OCI-M2 (cell line): ENCODE results near the gene DAPP1.
"Not testable (repeated sequence)": the region's sequence is repeated elsewhere in the genome, so short reads cannot be mapped to it uniquely, and the experiment has no call there.

Experiments
- DNase-seq: peaks from one replicate; lab custom pipeline; 2025; ENCODE audit not compliant: unreplicated experiment; lab: John Stamatoyannopoulos, UW

DAPP1 gene

GRCh38 chr4:99824070-99824599, 7.5 kb downstream of the DAPP1 start:
- no peak for DNase-seq

- no peak for DNase-seq
Measured at GRCh38 chr4:99825272-99825671, 8.6 kb downstream of the DAPP1 start.

DNA sequence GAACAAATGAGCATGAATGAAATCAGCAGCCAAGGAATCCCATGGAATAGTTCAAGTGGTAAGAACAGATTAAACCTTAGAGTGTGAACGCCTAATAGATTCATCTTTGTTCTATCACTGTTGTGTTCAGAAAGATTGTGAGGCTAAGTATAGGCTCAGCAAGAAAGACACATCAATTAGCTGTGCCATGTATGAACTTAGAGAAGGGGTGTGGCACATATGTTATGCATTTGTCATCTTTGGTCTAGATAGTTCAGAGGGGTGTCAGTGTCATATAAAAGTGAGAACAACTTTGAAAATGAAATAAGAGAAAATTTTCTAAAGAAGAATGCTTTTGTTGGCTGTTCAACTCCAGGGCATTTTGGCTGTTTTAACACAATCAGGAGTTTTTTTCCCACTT, 9.4 kb downstream of the DAPP1 start:
- DNase-seq, result no peak

DNA sequence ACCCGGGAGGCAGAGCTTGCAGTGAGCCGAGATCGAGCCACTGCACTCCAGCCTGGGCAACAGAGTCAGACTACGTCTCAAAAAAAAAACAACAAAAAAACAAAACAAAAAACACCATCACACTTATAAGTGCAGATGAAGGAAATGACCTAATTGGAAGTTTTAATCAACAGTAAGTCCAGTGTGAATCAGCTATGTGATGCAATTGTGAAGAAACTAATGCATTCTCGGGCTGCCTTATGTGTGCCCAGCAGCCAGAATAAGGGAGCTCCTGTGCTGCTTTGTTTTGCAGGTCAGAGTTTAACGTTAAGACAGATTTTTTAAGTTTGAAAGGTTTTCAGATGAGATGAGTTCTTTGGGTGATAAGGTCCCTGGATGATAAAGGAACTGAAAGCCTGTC, 10.8 kb downstream of the DAPP1 start:
- DNase-seq, result no peak

DNA sequence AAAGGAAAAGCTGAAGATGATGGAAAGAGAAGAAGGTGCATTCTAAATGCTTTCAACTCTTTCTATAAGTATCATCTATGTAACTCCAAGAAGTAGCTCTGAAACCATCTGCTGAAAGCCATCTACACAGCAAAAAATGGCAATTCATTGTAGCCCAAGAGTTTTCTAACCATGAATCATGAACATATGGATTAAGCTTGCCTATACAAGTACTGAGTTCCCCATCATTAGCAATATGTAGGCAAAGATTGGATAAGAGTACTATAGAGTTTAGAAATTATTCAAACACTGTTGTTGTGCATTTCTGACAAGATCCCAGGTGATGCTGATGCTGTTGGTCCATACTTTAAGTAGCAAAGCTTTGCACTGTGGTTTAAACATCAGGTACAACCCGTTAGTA, 11.2 kb downstream of the DAPP1 start:
- no peak for DNase-seq

GRCh38 chr4:99828477-99828876, 11.8 kb downstream of the DAPP1 start:
- no peak for DNase-seq

DNA sequence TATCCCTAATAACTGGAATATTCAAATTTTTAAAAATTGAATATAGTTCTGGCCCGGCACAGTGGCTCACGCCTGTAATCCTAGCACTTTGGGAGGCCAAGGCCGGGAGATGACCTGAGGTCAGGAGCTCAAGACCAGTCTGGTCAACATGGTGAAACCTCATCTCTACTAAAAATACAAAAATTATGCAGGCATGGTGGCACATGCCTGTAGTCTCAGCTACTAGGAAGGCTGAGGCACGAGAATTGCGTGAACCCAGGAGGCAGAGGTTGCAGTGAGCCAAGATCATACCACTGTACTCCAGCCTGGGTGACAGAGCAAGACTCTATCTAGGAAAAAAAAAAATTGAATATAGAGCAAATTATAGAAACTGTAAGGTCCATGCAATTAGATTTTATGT, 13.4 kb downstream of the DAPP1 start:
- DNase-seq, result not testable (repeated sequence)

- DNase-seq, result no peak
Measured at GRCh38 chr4:99832321-99832720, 15.7 kb downstream of the DAPP1 start.

GRCh38 chr4:99832758-99833157, 16.1 kb downstream of the DAPP1 start:
- no peak for DNase-seq

- DNase-seq, result no peak
Measured at GRCh38 chr4:99833756-99834155, 17.1 kb downstream of the DAPP1 start.

- DNase-seq, result no peak
Measured at GRCh38 chr4:99834569-99834968, 17.9 kb downstream of the DAPP1 start.

GRCh38 chr4:99835942-99836341, 19.3 kb downstream of the DAPP1 start:
- no peak for DNase-seq

DNA sequence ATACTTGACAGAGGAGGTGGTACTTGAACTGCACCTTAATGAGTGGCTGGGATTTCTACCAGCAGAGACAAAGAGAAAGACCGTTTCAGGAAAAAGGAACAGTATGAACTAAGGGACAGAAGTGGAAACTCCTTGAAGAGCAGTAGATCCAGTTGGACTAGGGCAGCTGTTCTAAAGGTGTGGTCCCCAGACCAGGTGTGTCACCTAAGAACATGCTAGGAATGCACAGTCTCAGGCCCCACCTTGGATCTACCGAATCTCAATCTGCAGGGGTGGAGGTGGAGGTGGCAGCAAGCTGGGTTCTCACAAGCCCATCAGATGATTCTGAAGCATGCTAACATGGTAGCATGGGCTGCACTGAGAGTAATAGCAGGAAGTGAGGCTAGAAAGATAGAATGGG, 22.3 kb downstream of the DAPP1 start:
- no peak for DNase-seq

GRCh38 chr4:99841129-99841528, 24.5 kb downstream of the DAPP1 start:
- DNase-seq, result no peak

DNA sequence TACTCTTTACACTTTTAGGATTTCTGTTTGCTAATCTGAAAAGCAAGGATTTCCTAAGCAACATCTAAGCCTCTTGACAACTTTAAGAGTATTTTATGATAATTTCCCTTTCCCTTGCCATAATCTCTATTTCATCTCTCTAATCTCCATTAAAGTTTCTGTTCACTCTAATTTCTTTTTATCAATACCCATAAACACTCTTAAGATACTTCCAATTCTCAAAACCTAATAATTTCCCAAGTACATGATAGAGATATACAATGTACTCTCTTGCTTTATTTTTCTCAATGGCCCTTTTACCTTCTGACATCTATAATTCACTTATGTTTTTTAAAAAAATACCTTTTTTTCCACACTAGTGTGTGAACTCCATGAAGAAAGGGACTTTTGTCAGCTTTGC, 26.8 kb downstream of the DAPP1 start:
- DNase-seq, result no peak

DNA sequence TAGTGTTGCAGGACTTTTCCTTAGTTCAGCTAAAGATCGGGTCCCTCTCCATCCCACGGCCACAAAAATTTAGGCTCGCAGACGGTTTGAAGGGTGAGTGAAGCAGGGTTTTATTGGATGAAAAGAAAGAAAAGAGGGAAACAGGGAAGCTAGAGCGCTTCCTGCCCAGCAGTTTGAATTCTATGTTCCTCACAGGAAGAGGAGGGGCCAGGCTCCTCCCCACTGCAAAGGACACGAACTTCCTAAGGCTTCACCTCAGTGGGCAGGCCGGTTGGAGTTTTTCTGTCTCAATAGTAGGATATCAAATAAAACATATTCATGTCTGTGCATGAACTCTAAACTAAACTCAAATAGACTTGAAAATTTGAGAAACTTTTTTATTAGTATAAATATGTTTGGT, 27.4 kb downstream of the DAPP1 start:
- DNase-seq, result no peak

GRCh38 chr4:99845179-99845578, 28.6 kb downstream of the DAPP1 start:
- DNase-seq, result no peak

DNA sequence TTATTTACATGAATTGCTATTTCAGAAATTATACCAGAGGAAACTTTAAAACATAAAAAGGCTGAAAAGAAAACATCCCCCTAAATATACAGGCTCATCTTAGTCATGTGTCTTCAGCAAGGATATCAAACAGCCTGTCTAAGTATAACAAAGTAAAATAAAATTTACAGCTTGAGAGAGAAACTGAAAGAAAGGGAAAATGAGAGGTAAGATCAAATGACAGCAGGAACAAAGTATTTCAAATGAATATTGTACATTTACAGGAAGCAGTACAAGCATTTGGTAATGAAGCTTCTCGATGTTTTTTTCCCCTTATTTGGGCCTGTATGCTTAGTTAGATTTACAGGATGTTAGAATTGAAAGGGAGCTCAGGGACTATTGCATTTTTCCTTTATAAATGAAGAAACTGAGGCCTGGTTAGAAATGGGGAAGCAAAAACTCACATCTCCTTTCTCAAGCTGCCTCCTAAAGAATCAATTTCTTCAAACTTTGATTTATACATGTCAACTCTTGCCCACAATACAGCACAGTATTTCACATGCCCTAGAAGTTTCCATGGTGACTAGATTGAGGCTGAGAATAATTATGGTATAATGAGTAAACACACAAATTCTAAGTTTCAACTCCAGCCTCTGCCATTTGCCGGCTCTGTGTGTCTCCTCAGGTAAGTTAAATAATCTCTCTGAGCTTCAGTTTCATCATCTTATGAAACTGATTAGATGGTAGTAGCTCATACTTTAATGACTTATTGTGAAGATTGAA, 29.3 kb downstream of the DAPP1 start:
- no peak for DNase-seq

DNA sequence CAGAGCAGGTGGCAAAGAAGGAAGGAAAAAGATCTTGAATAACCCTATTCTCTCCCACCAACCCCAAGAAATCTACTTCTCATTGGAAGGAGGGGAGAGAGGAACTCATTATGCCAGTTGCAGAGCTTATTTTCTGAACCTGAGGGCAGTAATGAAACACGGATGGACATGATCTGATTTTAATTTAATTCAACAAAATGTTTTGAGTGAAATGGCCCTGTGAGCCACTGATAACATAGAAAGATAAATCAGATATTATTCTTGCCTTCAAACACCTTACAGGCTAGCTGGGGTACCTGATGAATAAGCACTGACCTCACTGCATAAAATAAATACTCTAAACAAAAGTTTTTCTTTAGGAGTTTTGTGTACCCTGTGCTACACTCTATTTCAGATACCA, 30.3 kb downstream of the DAPP1 start:
- no peak for DNase-seq

DNA sequence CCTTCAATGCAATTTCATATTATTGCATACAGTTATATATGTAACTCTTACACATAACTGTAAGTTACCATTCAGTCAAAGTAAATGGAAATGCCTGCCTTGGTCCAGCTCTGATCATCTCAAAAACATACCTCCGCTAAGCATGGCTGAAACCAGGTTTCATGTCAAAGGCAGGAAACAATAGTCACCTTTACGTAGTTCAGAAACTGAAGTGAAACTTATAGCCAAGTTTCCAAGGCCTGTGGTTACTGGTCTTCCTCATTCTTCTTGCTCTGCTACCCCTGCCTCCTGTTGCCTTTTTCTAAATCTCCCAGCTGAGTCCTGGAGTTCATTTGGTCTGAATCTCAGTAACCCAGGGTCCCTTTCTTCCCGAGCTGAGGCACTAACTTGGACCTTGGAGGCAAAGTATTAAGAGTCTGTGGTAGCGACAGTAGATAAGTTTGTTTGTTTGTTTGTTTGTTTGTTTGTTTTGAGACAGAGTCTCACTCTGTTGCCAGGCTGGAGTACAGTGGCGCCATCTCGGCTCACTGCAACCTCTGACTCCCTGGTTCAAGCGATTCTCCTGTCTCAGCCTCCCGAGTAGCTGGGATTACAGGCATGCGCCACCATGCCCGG, 30.8 kb downstream of the DAPP1 start:
- no peak for DNase-seq

- no peak for DNase-seq
Measured at GRCh38 chr4:99848591-99849001, 32.0 kb downstream of the DAPP1 start.

- DNase-seq, result no peak
Measured at GRCh38 chr4:99852199-99852749, 35.6 kb downstream of the DAPP1 start.
